ENCODE measurements around the gene DYSF. TPM values are rescaled to one million over a fixed set of nuclear protein-coding genes. Genes with fewer than 3 reads are reported as not detected.

Gene DYSF
- total RNA-seq, 1 donor from 2014 or later: 42.8 TPM

- Histone ChIP-seq H3K4me3 (ENCODE audit: low read depth, low read length) (no peak overlapping the region), H3K27me3 (ENCODE audit: control insufficient read depth, insufficient read depth, low read length) (peaks cover 6% of the 10 kb centered on the region), H3K36me3 (ENCODE audit: control insufficient read depth, insufficient read depth, low read length) (no peaks in the 10 kb centered on the region)
- DNase-seq (ENCODE audit: low read depth): no peak
- TF ChIP-seq CTCF (IDR thresholded peaks at IDR 0.05; ENCODE audit: insufficient read depth, low read length, poor library complexity, severe bottlenecking): no peak
Measured at GRCh38 chr2:71690876-71691475, 237.6 kb downstream of the DYSF start.

- no peak for DNase-seq (ENCODE audit: low read depth)
- H3K27me3 ChIP-seq (ENCODE audit: control insufficient read depth, insufficient read depth, low read length): peaks cover 9% of the 10 kb centered on the region
Measured at GRCh38 chr2:71691747-71692441, 238.5 kb downstream of the DYSF start.

GRCh38 chr2:71692621-71693277, 239.4 kb downstream of the DYSF start:
- no peak overlapping the region for H3K4me3 ChIP-seq (ENCODE audit: low read depth, low read length)
- H3K27me3 ChIP-seq (ENCODE audit: control insufficient read depth, insufficient read depth, low read length): peaks cover 9% of the 10 kb centered on the region
- H3K36me3 ChIP-seq (ENCODE audit: control insufficient read depth, insufficient read depth, low read length): no peaks in the 10 kb centered on the region
- no peak for TF ChIP-seq CTCF (IDR thresholded peaks at IDR 0.05; ENCODE audit: insufficient read depth, low read length, poor library complexity, severe bottlenecking)
- no peak for DNase-seq (ENCODE audit: low read depth)

More at GRCh38 chr2:71691747-71692441, 238.5 kb downstream of the DYSF start:
- H3K4me3 ChIP-seq (ENCODE audit: low read depth, low read length): no peak overlapping the region
- TF ChIP-seq CTCF (IDR thresholded peaks at IDR 0.05; ENCODE audit: insufficient read depth, low read length, poor library complexity, severe bottlenecking): no peak
- no peaks in the 10 kb centered on the region for H3K36me3 ChIP-seq (ENCODE audit: control insufficient read depth, insufficient read depth, low read length)

GRCh38 chr2:71693286-71694270, 240.2 kb downstream of the DYSF start:
- Histone ChIP-seq H3K36me3 (ENCODE audit: control insufficient read depth, insufficient read depth, low read length) (no peaks in the 10 kb centered on the region), H3K27me3 (ENCODE audit: control insufficient read depth, insufficient read depth, low read length) (peaks cover 9% of the 10 kb centered on the region), H3K4me3 (ENCODE audit: low read depth, low read length) (no peak overlapping the region)
- DNase-seq (ENCODE audit: low read depth): no peak
- TF ChIP-seq CTCF (IDR thresholded peaks at IDR 0.05; ENCODE audit: insufficient read depth, low read length, poor library complexity, severe bottlenecking): no peak

- peaks cover 9% of the 10 kb centered on the region for H3K27me3 ChIP-seq (ENCODE audit: control insufficient read depth, insufficient read depth, low read length)
- no peak for TF ChIP-seq CTCF (IDR thresholded peaks at IDR 0.05; ENCODE audit: insufficient read depth, low read length, poor library complexity, severe bottlenecking)
- DNase-seq (ENCODE audit: low read depth): no peak
- no peaks in the 10 kb centered on the region for H3K36me3 ChIP-seq (ENCODE audit: control insufficient read depth, insufficient read depth, low read length)
- H3K4me3 ChIP-seq (ENCODE audit: low read depth, low read length): no peak overlapping the region
Measured at GRCh38 chr2:71694501-71695234, 241.3 kb downstream of the DYSF start.
